Type B pancreatic cell (in vitro differentiated cells): ENCODE measurements around the gene TMEM74B. TPM values are rescaled to one million over a fixed set of nuclear protein-coding genes. Genes with fewer than 3 reads are reported as not detected.
"Not testable (repeated sequence)": the region's sequence is repeated elsewhere in the genome, so short reads cannot be mapped to it uniquely, and the experiment has no call there.

Source experiments
- DNase-seq: peaks from one replicate; pipeline ENCODE4 v3.0.0; 2021; ENCODE audit warnings: mixed read lengths; ENCODE audit not compliant: unreplicated experiment; ENCODE audit errors: extremely low spot score
- H3K27ac Mint-ChIP-seq: 2 replicates; pipeline ENCODE4 v1.8.0; 2021; ENCODE audit warnings: mild to moderate bottlenecking, mixed read lengths
- H3K27me3 Mint-ChIP-seq: 2 replicates; pipeline ENCODE4 v1.8.0; 2021; ENCODE audit warnings: mixed read lengths
- H3K36me3 Mint-ChIP-seq: 2 replicates; pipeline ENCODE4 v1.8.0; 2021; ENCODE audit warnings: mixed read lengths
- H3K4me1 Mint-ChIP-seq: one replicate; pipeline ENCODE4 v1.8.0; 2021; ENCODE audit warnings: mixed read lengths; ENCODE audit not compliant: unreplicated experiment
- H3K4me3 Mint-ChIP-seq: 2 replicates; pipeline ENCODE4 v1.8.0; 2021; ENCODE audit warnings: mild to moderate bottlenecking, mixed read lengths
- H3K9me3 Mint-ChIP-seq: 2 replicates; pipeline ENCODE4 v1.8.0; 2021; ENCODE audit warnings: mixed read lengths
- total RNA-seq: library from RNA; stranded (reverse); gene quantifications from 2 replicates; pipeline ENCODE4 v1.2.1, GENCODE V29; 2021; ENCODE audit warnings: low replicate concordance
- TF ChIP-seq, protein P1 (sequence below): fragments of 200-600 bp; sonication (generic); conservative IDR thresholded peaks from 2 replicates; pipeline ENCODE4 v1.5.0; 2021; ENCODE audit warnings: antibody characterized with exemption, mild to moderate bottlenecking

TMEM74B gene
- total RNA-seq, 1 donor from 2014 or later, result 12.0 TPM

DNA sequence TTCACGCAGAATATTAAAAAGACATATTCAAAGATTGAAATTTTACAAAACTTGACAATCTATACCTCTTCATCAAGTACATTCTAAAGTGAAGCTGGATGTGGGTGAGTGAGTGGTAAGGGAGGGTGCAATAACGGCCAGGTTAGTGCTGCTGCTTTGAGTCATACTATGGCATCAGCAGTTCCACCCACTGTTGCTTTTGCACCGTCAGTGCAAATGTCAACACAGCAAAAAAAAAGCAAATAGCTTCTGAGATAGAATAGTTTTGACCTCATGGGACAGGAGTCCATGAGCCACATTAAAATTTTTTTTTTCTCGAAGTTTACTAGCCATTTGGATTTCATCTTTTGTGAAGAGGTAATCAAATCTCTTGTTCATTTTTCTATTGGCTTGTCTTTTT lies 34.6 kb downstream of the TMEM74B start:
- Mint-ChIP-seq H3K9me3 (no peaks in the 10 kb centered on the region), H3K27ac (no peak overlapping the region), H3K4me1 (peaks cover 6% of the 10 kb centered on the region), H3K36me3 (peaks cover 48% of the 10 kb centered on the region), H3K27me3 (no peaks in the 10 kb centered on the region), H3K4me3 (no peak overlapping the region)
- DNase-seq, result no peak
- TF ChIP-seq, protein P1, sequence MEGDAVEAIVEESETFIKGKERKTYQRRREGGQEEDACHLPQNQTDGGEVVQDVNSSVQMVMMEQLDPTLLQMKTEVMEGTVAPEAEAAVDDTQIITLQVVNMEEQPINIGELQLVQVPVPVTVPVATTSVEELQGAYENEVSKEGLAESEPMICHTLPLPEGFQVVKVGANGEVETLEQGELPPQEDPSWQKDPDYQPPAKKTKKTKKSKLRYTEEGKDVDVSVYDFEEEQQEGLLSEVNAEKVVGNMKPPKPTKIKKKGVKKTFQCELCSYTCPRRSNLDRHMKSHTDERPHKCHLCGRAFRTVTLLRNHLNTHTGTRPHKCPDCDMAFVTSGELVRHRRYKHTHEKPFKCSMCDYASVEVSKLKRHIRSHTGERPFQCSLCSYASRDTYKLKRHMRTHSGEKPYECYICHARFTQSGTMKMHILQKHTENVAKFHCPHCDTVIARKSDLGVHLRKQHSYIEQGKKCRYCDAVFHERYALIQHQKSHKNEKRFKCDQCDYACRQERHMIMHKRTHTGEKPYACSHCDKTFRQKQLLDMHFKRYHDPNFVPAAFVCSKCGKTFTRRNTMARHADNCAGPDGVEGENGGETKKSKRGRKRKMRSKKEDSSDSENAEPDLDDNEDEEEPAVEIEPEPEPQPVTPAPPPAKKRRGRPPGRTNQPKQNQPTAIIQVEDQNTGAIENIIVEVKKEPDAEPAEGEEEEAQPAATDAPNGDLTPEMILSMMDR, result no peak

DNA sequence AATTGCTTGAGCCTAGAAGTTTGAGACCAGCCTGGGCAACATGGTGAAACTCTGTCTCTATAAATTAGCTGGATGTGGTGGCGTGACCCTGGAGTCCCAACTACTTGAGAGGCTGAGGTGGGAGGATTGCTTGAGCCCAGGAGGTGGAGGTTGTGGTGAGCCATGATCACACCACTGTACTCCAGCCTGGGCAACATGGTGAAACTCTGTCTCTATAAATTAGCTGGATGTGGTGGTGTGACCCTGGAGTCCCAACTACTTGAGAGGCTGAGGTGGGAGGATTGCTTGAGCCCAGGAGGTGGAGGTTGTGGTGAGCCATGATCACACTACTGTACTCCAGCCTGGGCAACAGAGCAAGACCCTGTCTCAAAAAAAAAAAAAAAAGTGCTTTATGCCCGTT lies 35.0 kb downstream of the TMEM74B start:
- not testable (repeated sequence) for H3K27ac Mint-ChIP-seq, H3K4me3 Mint-ChIP-seq, H3K4me1 Mint-ChIP-seq, H3K27me3 Mint-ChIP-seq, H3K9me3 Mint-ChIP-seq, DNase-seq
- peaks cover 45% of the 10 kb centered on the region for H3K36me3 Mint-ChIP-seq

DNA sequence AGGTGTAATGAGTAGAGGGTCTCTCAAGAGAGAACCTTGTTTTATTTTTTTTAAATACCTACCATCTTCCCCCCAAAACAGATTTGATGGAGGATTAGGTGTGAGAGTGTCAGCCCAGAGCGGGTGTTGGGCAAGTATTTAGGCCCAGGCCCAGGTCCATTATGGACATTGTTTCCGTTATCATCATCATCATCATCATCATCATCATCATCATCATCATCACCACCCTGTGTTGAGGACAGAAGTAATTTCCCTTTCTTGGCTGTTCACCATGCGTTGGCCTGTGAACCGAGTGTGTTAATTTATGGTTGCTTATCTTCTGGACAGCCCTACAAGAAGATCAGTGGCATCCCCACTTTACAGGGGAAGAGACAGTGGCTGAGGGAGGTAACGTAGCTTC lies 37.8 kb downstream of the TMEM74B start:
- TF ChIP-seq, protein P1, result no peak
- H3K9me3 Mint-ChIP-seq, result no peaks in the 10 kb centered on the region
- peaks cover 40% of the 10 kb centered on the region for H3K36me3 Mint-ChIP-seq
- H3K4me3 Mint-ChIP-seq, result no peak overlapping the region
- H3K27ac Mint-ChIP-seq, result no peak overlapping the region
- H3K4me1 Mint-ChIP-seq, result peaks cover 6% of the 10 kb centered on the region
- H3K27me3 Mint-ChIP-seq, result no peaks in the 10 kb centered on the region
- DNase-seq, result no peak

DNA sequence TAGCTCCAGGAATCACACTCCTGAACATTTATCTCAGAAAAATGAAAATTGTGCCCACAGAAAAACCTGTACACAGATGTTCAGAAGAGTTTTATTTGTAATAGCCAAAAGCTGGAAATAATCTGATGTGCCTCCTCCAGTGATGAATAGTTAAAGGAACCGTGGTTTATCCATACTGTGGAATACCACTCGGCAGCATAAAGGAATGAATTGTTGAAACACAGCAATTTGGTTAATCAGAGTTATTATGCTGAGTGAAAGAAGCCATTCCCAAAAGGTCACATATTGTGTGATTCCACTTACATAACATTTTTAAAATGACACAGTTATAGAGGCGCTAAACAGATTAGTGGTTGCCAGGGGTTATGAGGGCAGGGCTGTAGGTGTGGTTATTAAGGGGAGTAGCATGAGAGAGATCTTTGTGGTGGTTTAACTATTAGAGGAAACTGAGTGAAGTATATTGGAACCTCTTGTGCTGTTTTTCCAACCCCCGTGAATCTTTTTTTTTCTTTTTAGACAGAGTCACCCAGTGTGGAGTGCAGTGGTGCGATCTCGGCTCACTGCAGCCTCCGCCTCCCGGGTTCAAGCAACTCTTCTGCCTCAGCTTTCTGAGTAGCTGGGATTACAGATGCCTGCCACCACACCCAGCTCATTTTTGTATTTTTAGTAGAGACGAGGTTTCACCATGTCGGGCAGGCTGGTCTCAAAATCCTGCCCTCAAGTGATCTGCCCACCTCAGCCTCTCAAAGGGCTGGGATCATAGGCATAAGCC lies 40.2 kb downstream of the TMEM74B start:
- H3K36me3 Mint-ChIP-seq, result peaks cover 48% of the 10 kb centered on the region
- H3K27me3 Mint-ChIP-seq, result no peaks in the 10 kb centered on the region

DNA sequence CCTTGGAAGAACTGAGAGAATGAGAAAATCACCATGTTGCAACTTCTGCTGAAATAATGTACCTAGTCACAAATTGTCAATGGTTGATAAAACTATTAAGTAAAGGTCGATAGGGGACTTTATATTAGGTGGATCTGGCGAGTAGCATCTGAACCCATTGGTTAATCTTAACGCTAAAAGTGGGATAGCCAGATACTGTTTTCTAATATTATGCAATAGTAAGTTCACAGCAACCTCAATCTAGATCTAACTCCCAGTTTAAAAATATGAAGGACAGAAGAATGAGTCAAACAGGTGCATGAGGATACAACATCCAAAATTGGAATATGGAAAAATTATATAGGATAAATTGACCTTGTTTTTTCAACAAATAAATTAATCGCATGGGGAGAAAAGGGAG lies 47.5 kb downstream of the TMEM74B start:
- H3K36me3 Mint-ChIP-seq, result peaks cover 43% of the 10 kb centered on the region
- H3K9me3 Mint-ChIP-seq, result no peaks in the 10 kb centered on the region
- no peak overlapping the region for H3K27ac Mint-ChIP-seq
- H3K4me3 Mint-ChIP-seq, result no peak overlapping the region
- no peaks in the 10 kb centered on the region for H3K4me1 Mint-ChIP-seq
- DNase-seq, result no peak
- TF ChIP-seq, protein P1, result no peak
- no peaks in the 10 kb centered on the region for H3K27me3 Mint-ChIP-seq

More for the DNA sequence above, 40.2 kb downstream of the TMEM74B start:
- TF ChIP-seq, protein P1, result no peak
- DNase-seq, result no peak
- Mint-ChIP-seq H3K4me1 (peaks cover 6% of the 10 kb centered on the region), H3K27ac (no peak overlapping the region), H3K9me3 (no peaks in the 10 kb centered on the region), H3K4me3 (peak overlapping the region; percentile 39)

DNA sequence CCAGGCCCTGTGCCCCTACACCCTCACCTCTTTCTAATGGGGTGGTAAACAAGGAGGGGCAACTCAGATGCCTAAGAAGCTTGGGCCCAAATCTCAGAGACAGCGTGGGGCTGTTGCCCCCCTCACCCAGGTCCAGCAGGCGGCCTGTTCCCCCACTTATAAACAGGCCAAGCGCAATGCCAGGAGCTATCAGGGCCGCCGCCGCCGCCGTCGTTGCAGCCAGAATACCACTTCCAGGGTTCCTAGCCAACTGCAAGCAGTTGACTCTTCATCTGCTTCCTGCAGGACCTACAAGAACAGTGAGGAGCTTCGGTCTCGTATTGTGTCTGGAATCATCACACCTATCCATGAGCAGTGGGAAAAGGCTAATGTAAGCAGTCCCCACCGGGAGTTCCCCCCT lies 49.9 kb downstream of the TMEM74B start:
- no peaks in the 10 kb centered on the region for H3K4me1 Mint-ChIP-seq
- H3K27me3 Mint-ChIP-seq, result no peaks in the 10 kb centered on the region
- TF ChIP-seq, protein P1, result no peak
- DNase-seq, result no peak
- H3K9me3 Mint-ChIP-seq, result no peaks in the 10 kb centered on the region
- H3K4me3 Mint-ChIP-seq, result no peak overlapping the region
- no peak overlapping the region for H3K27ac Mint-ChIP-seq
- H3K36me3 Mint-ChIP-seq, result peaks cover 46% of the 10 kb centered on the region
